ENCODE results near the gene FAM53B.

DNA sequence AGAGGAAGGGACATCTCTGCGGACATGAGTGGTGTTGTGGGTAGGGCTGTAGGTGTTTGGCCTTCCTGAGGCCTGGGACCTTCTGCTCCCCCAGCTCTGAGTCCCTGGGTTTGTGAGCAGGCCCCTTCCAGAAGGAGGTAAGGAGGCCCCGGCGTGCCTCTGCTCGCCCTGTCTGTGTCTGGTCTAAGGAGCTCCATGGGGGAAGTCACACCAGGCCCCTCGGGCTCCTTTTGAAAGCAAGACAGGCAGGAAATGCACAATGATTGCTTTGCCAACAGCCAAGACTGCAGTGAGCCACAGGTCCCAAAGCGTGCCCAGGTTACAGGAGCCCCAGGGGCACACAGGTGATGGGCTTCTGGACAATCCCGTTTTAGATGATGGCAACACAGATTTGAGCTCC lies 89.5 kb downstream of the FAM53B start:
- TF ChIP-seq, protein P1, sequence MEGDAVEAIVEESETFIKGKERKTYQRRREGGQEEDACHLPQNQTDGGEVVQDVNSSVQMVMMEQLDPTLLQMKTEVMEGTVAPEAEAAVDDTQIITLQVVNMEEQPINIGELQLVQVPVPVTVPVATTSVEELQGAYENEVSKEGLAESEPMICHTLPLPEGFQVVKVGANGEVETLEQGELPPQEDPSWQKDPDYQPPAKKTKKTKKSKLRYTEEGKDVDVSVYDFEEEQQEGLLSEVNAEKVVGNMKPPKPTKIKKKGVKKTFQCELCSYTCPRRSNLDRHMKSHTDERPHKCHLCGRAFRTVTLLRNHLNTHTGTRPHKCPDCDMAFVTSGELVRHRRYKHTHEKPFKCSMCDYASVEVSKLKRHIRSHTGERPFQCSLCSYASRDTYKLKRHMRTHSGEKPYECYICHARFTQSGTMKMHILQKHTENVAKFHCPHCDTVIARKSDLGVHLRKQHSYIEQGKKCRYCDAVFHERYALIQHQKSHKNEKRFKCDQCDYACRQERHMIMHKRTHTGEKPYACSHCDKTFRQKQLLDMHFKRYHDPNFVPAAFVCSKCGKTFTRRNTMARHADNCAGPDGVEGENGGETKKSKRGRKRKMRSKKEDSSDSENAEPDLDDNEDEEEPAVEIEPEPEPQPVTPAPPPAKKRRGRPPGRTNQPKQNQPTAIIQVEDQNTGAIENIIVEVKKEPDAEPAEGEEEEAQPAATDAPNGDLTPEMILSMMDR (conservative IDR thresholded peaks at IDR 0.05; ENCODE audit: low read length), result no peak
- no peak for TF ChIP-seq EZH2phosphoT487 (IDR thresholded peaks at IDR 0.05; ENCODE audit: borderline replicate concordance, low read depth, low read length)
